HG03520 (cell line): Measurements from ENCODE around the gene NBPF1.
"Not testable (repeated sequence)": the region's sequence is repeated elsewhere in the genome, so short reads cannot be mapped to it uniquely, and the experiment has no call there.

ENCODE experiments used
- ATAC-seq: cut with Tn5 transposase; IDR thresholded peaks from one replicate; pipeline ENCODE4 v1.9.1; 2021; ENCODE audit warnings: mild to moderate bottlenecking, moderate library complexity; ENCODE audit not compliant: unreplicated experiment

The NBPF1 gene

GRCh38 chr1:16557034-16557433, 56.3 kb downstream of the NBPF1 start:
- ATAC-seq = not testable (repeated sequence)

- not testable (repeated sequence) for ATAC-seq
Measured at GRCh38 chr1:16553244-16553643, 60.1 kb downstream of the NBPF1 start.

GRCh38 chr1:16550212-16550918, 63.0 kb downstream of the NBPF1 start:
- ATAC-seq = not testable (repeated sequence)

DNA sequence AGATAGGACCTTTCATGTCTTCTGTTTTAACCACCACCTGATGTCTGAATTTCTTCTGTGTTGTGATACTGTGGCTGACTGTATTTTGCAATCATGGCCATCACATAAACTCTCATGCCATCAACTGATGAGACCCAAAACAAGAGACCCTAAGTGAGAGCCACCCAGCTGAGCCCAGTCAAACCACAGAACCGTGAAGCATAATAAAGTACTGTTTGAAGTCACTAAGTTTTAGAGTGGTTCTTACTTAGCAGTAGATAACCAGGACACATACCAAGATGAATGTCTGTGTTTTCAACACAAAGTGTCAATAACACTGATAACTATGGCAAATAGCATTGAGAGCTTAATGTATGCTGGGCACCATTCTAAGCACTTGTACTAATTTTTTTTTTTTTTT, 63.8 kb downstream of the NBPF1 start:
- ATAC-seq = not testable (repeated sequence)

GRCh38 chr1:16547502-16548241, 65.7 kb downstream of the NBPF1 start:
- not testable (repeated sequence) for ATAC-seq

DNA sequence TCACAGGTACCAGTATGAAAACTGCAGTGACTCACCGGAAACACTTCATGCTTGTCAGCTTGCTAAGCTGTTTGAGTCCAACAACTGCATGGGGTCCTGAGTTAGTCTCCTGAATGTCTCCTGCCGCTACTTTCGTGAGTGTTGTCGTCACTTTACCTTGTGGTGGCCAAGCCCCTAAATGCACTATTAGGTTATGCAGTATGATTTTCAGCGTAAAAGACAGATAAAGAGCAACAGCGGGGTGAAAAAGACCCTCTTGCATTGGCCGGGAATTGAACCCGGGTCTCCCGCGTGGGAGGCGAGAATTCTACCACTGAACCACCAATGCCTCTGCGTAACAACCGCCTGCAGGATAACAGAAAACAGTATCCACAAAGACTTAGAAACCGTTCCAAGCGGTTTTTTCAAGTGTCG, 67.7 kb downstream of the NBPF1 start:
- not testable (repeated sequence) for ATAC-seq

DNA sequence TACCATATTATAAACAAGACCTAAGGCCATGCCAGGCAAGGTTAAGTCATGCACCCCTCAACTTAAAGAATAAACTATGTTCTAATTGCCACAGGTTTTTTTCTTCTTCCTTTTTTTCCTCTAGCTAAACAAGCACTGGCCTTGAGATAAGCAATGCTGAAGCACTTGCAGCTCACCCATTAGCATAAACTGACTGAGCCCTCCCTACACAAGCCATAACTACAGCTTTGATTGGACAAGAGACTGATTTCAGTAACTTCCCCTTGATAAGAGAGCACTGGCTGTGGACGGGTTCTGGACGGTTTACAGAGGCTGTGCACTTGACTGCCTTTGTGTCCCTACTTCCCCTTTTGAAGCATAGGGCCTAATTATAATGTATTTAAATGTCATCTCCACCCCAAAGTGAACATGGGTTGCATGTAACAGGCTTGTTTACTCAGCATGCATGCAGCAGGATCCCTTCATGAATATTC, 72.9 kb downstream of the NBPF1 start:
- ATAC-seq = not testable (repeated sequence)

- ATAC-seq = not testable (repeated sequence)
Measured at GRCh38 chr1:16537528-16537927, 75.8 kb downstream of the NBPF1 start.

DNA sequence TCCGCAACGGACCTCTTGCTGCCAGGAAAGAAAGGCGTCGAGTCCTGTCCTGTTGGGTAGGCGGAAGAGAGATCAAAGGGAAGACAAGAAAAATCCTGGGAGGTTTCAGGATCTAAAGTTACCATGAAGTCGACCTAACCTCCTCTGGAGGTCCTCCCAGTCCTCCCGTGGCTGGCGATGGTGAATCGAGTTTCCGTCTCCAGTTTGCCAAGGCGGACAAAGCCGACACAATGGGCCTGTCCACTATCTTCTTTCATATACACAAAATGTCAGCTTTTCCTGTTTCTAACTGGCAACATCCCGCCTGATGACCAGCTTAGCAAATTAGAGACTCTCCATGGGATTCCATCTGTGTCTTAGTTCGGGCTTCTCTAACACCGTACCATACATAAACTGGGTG, 76.6 kb downstream of the NBPF1 start:
- ATAC-seq = not testable (repeated sequence)

DNA sequence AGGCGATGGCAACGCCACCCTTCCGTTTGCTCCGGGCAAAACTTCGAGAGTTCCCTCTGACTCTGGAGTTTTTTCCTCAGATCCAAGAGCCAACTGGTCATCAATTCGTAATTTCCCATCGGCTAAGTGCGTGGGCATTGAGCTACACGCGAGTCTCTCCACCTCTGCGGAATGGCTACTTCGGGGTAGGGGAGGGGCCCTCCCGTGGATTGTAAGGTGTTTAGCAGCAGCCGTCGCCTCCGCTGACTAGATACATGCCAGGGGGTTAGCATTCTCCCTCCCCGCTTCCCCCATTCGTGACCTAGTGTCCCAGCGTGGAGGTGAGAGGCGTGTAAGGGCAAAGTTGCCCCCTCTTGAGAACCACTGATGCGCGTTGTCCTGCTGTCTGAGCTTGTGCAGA, 77.5 kb downstream of the NBPF1 start:
- not testable (repeated sequence) for ATAC-seq

DNA sequence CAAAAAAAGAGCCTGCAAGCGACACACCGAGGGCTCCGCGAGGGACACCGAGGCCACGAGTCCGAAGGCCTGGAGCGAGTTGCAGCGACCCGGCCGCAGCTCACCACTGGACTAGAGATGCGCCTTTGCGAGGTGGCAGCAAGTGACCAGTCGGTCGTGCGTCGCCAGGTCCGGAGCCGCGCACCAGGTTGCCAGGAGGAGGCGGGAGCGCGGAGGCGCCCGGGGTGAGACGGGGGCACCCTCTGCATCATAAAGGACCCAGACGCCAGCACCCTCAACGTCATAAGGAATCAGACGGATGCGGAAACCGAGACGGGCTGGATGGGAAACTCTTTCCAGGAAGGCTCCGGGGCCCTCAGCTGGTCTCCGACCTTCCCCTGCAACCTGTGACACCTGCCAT, 77.9 kb downstream of the NBPF1 start:
- ATAC-seq = not testable (repeated sequence)

DNA sequence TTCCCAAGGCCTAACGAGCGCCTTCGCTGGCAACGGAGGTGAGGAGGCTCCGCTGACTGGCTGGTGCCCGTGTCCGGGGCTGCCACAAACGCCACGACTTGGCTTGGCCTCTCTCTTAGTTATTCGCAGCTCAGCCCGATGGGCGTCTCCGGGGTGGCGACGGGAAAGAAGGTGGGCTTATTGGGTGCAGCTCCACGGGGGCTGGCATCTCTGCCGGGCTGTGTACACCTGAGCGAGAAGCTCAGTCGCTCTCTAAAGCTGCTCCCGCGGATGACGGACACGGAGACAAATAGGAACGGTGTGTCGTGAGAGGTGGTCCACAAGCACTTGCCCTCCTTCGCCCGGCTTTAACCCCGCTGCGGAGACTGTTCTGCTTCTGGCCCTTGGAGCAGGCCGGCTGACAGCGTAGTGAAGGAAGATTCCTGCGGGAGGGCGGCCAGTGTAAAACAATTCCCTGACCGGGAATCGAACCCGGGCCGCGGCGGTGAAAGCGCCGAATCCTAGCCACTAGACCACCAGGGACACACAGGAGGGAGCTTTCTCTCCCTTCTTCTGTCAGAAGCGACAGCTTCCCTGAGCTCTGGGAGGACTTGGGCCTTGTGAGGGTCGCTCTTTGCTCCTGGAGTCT, 78.4 kb downstream of the NBPF1 start:
- not testable (repeated sequence) for ATAC-seq

GRCh38 chr1:16534239-16534828, 79.0 kb downstream of the NBPF1 start:
- ATAC-seq = not testable (repeated sequence)

DNA sequence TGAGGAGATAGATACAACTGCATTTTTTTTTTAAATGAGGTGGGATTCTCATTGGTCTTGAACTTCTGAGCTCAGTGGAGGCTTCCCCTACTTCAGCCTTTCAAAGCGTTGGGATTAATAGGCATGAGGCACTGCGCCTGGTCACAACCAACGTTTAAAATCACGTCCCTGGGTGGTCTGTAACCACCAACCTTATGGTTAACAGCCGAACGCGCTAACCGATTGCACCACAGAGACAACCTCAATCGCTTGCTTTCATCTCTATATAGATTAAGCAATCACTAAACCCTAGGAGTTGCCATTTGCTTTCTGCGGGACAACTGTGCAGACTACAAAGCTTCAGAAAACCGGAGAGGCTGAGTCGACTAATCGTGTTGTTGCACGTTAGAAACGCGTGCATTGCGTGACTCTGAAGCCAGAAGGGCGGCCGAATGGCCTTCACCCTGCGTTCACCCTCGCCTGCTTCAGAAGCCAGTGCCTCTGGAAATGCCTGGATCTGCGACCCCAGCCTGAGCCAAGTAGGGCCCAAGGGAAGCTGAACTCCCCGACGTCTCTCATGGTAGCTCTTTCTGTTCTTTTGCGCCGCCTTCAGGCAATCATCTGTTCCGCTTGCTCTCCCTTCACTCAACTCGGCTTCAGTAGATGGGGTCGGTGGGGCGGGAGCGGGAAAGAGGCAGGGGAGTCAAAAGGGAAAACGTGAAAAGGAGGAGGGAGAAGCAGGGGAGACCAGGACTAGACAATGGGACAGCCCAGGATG, 81.0 kb downstream of the NBPF1 start:
- not testable (repeated sequence) for ATAC-seq

- ATAC-seq = not testable (repeated sequence)
Measured at GRCh38 chr1:16528338-16528737, 85.0 kb downstream of the NBPF1 start.

DNA sequence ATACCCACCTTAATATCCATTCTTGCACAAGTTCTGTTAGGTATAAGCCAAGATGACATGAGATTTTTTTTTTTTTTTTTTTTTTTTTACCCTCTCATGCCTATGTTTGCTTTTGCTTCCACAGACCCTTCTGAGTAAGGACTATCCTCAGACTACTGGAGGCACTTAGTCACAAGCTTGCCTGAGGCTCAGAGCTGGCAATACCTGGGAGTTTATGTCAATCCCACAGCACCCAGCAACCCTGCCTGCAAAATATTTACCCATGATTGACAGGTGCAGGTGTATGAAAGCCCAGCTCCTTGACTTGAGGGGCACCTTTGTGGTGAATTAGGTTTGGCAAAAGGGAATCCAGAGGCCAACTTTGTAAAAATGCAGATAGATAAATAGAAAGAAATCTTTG, 87.6 kb downstream of the NBPF1 start:
- ATAC-seq = not testable (repeated sequence)

GRCh38 chr1:16521679-16522078, 91.7 kb downstream of the NBPF1 start:
- ATAC-seq = not testable (repeated sequence)

DNA sequence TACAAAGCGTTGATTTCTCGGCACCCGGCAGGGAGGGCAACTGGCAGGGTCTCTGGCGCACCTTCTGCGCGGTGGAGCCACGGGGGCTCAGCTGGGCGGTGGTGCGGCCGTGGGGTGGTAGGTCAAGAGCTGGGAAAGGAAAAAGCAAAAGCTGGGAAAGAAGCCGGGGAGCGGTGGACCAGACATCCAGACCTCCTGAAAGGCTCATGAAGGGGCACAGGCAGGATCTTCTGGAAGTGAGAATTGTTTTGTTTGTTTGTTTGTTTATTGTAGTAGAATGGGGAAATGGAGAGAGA, 92.1 kb downstream of the NBPF1 start:
- ATAC-seq = no peak

DNA sequence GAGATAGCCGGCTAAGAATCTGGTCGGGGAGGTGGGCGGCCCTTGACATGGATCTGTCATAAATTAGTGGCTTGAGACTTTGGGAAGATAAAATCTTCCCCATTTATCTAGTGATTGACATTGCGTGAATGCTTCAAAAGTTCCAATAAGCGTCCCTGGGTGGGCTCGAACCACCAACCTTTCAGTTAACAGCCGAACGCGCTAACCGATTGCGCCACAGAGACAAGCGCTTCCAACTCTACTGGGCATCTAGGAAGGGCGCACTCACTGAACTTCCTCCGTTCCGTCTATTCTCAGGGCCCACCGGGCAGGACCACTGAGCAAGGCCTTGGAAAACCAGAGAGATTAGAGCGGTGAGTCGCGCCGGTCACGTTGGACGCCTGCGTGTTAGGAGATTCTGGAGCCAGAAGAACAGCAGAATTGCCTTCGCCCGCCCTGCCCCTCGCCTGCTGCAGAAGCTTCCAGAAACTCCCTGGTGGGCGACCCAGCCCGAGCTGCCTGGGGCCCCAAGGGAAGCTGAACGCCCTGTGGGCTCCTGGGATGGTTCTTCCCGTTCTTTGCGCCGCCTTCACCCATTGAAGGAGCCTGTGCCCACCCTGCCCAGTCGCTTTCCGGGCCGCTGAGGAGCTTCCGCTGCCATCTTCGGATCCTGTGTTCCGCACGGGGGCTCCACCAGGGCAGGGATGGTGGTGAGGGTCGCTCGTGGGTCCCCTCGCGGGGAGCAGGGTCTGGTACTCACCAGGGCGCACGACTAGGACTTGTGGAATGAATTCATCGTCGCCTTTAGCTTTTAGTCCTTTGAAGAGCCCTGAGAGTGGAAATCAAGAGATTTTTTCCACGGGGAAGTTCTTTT, 92.7 kb downstream of the NBPF1 start:
- ATAC-seq = not testable (repeated sequence)
